IMR-90 (cell line): Measurements from ENCODE around the gene MRPL10. TPM values are rescaled to one million over a fixed set of nuclear protein-coding genes. Genes with fewer than 3 reads are reported as not detected.

Experiments used
- ATAC-seq: fragments of 200-7000 bp; cut with Tn5 transposase; 2 replicates; pipeline ENCODE4 v1.9.1; 2020; ENCODE audit warnings: low read depth, mild to moderate bottlenecking, moderate library complexity
- BruUV-seq: library from RNA; stranded (reverse); fragments of 400-500 nt; replicated peaks from 2 replicates; lab custom pipeline; 2021; lab: Mats Ljungman, UMichigan
- CTCF ChIA-PET: fragments of 300-600 bp; formaldehyde crosslinking; extraction: SDS; loops from one replicate; lab custom pipeline; 2021; ENCODE audit warnings: antibody characterized with exemption; lab: Yijun Ruan, JAX
- POLR2A ChIA-PET: fragments of 300-600 bp; sonication (Branson Sonifier 250); formaldehyde crosslinking; loops from one replicate; lab custom pipeline; 2022; ENCODE audit warnings: antibody characterized with exemption; ENCODE audit not compliant: unreplicated experiment; lab: Charles Lee
- DNase-seq: peaks from one replicate; pipeline ENCODE4 v3.0.0; 2013
- H2AFZ ChIP-seq: replicated peaks from 2 replicates; pipeline ENCODE3; 2013; ENCODE audit warnings: low read length, mild to moderate bottlenecking; ENCODE audit not compliant: poor library complexity
- H2AK5ac ChIP-seq: 2 replicates; pipeline ENCODE4 v1.6.1; 2013; ENCODE audit warnings: low read depth, low read length, inconsistent platforms
- H2AK9ac ChIP-seq: replicated peaks from 2 replicates; pipeline ENCODE3; 2013; ENCODE audit warnings: mild to moderate bottlenecking, low read depth, low read length, moderate library complexity; ENCODE audit not compliant: poor library complexity
- H2BK120ac ChIP-seq: 2 replicates; pipeline ENCODE4 v1.6.1; 2013; ENCODE audit warnings: low read depth, low read length, inconsistent platforms
- H2BK15ac ChIP-seq: 3 replicates; pipeline ENCODE4 v1.6.1; 2013; ENCODE audit warnings: low read depth, low read length, inconsistent platforms
- H2BK20ac ChIP-seq: 2 replicates; pipeline ENCODE4 v1.6.1; 2013; ENCODE audit warnings: low read depth, mild to moderate bottlenecking, inconsistent platforms, low read length, moderate library complexity
- H2BK5ac ChIP-seq: 2 replicates; pipeline ENCODE4 v1.6.1; 2013; ENCODE audit warnings: mild to moderate bottlenecking, low read depth, low read length, inconsistent platforms; ENCODE audit not compliant: poor library complexity, severe bottlenecking
- H3K14ac ChIP-seq: replicated peaks from 2 replicates; pipeline ENCODE4 v1.6.1; 2013; ENCODE audit warnings: low read depth, low read length, inconsistent platforms
- H3K18ac ChIP-seq: 2 replicates; pipeline ENCODE4 v1.6.1; 2013; ENCODE audit warnings: low read depth, low read length, control low read depth
- H3K23ac ChIP-seq: 2 replicates; pipeline ENCODE4 v1.6.1; 2013; ENCODE audit warnings: low read depth, low read length, inconsistent platforms
- H3K27ac ChIP-seq: 2 replicates; pipeline ENCODE4 v1.5.1; 2013; ENCODE audit warnings: mild to moderate bottlenecking, control low read depth, low read length; ENCODE audit not compliant: insufficient read depth
- H3K27me3 ChIP-seq: 2 replicates; pipeline ENCODE4 v1.6.1; 2013; ENCODE audit warnings: low read length; ENCODE audit not compliant: control insufficient read depth, insufficient read depth
- H3K36me3 ChIP-seq: 2 replicates; pipeline ENCODE4 v1.6.1; 2013; ENCODE audit warnings: low read length, mixed read lengths; ENCODE audit not compliant: control insufficient read depth, insufficient read depth
- H3K4ac ChIP-seq: 2 replicates; pipeline ENCODE4 v1.6.1; 2013; ENCODE audit warnings: low read depth, low read length, inconsistent platforms
- H3K4me1 ChIP-seq: 2 replicates; pipeline ENCODE4 v1.6.1; 2013; ENCODE audit warnings: low read length, mixed read lengths; ENCODE audit not compliant: control insufficient read depth, insufficient read depth
- H3K4me2 ChIP-seq: 2 replicates; pipeline ENCODE4 v1.6.1; 2013; ENCODE audit warnings: low read depth, mild to moderate bottlenecking, control low read depth, low read length, moderate library complexity
- H3K4me3 ChIP-seq: 2 replicates; pipeline ENCODE4 v1.5.1; 2013; ENCODE audit warnings: low read depth, mild to moderate bottlenecking, control low read depth, low read length, moderate library complexity; ENCODE audit not compliant: insufficient read depth
- H3K56ac ChIP-seq: 2 replicates; pipeline ENCODE4 v1.6.1; 2013; ENCODE audit warnings: low read length, inconsistent platforms; ENCODE audit not compliant: insufficient read depth; ENCODE audit errors: extremely low read depth
- H3K79me1 ChIP-seq, 2 experiments: 2 replicates each; pipeline ENCODE4 v1.6.1; 2013; ENCODE audit warnings: low read length in 2 of 2, inconsistent platforms in 1 of 2, low read depth in 1 of 2
- H3K9ac ChIP-seq: 2 replicates; pipeline ENCODE4 v1.6.1; 2013; ENCODE audit warnings: low read depth, low read length, control low read depth
- H3K9me1 ChIP-seq: 2 replicates; pipeline ENCODE4 v1.6.1; 2013; ENCODE audit warnings: low read length, inconsistent platforms; ENCODE audit not compliant: insufficient read depth
- H3K9me3 ChIP-seq: 2 replicates; pipeline ENCODE4 v1.6.1; 2013; ENCODE audit warnings: low read length; ENCODE audit not compliant: control insufficient read depth, insufficient read depth
- H4K20me1 ChIP-seq: 2 replicates; pipeline ENCODE4 v1.6.1; 2013; ENCODE audit warnings: low read length, inconsistent platforms; ENCODE audit not compliant: insufficient read depth
- H4K5ac ChIP-seq: 2 replicates; pipeline ENCODE4 v1.6.1; 2013; ENCODE audit warnings: mild to moderate bottlenecking, low read depth, low read length, control low read depth
- H4K8ac ChIP-seq, 2 experiments: 2 replicates each; pipeline ENCODE4 v1.6.1; 2013; ENCODE audit warnings: low read depth in 2 of 2, low read length in 2 of 2, control low read depth in 1 of 2, inconsistent platforms in 1 of 2
- H4K91ac ChIP-seq: 2 replicates; pipeline ENCODE4 v1.6.1; 2013; ENCODE audit warnings: low read depth, low read length, inconsistent platforms; ENCODE audit not compliant: insufficient read depth
- BHLHE40 ChIP-seq: fragments of 150-350 bp; IDR thresholded peaks from 2 replicates; pipeline ENCODE4 v1.6.1; 2016; ENCODE audit warnings: mild to moderate bottlenecking, low read depth, low read length
- CEBPB ChIP-seq: IDR thresholded peaks from 2 replicates; pipeline ENCODE4 v1.6.1; 2012; ENCODE audit warnings: low read depth, low read length, improper control_type of control experiment
- CHD1 ChIP-seq: IDR thresholded peaks from 2 replicates; pipeline ENCODE4 v1.6.1; 2012; ENCODE audit warnings: low read depth, low read length, improper control_type of control experiment
- MAFK ChIP-seq: IDR thresholded peaks from 2 replicates; pipeline ENCODE4 v1.6.1; 2012; ENCODE audit warnings: low read depth, low read length, improper control_type of control experiment
- MXI1 ChIP-seq: IDR thresholded peaks from 2 replicates; pipeline ENCODE4 v1.6.1; 2012; ENCODE audit warnings: low read depth, mild to moderate bottlenecking, low read length, moderate library complexity, borderline replicate concordance
- RAD21 ChIP-seq: IDR thresholded peaks from 2 replicates; pipeline ENCODE4 v1.6.1; 2012; ENCODE audit warnings: low read length, improper control_type of control experiment
- RFX5 ChIP-seq: IDR thresholded peaks from 2 replicates; pipeline ENCODE4 v1.8.0; 2012; ENCODE audit warnings: low read depth, mild to moderate bottlenecking, low read length, moderate library complexity
- WGBS, 2 experiments: methylation state at CpG; one replicate each; pipeline versions ENCODE4 v1.1.5 to v1.1.7; 2013; ENCODE audit warnings: missing lambda C conversion rate in 2 of 2; ENCODE audit not compliant: insufficient read length in 1 of 2; ENCODE audit errors: extremely low coverage in 2 of 2; 5-methylcytosine and 5-hydroxymethylcytosine counted together
- dilution Hi-C: fragments of 300-500 bp; cut with HindIII; formaldehyde crosslinking; loops from one replicate; pipeline ENCODE4 v1.14.3; 2018; ENCODE audit warnings: low sequenced_read_pairs; ENCODE audit not compliant: unreplicated experiment
- in situ Hi-C: fragments of 300-500 bp; cut with MboI; formaldehyde crosslinking; loops from 3 replicates; pipeline ENCODE4 v1.14.3; 2019; ENCODE audit warnings: low sequenced_read_pairs, inconsistent platforms, mixed read lengths
- intact Hi-C: fragments of 100-400 bp; cut with micrococcal nuclease; formaldehyde crosslinking; loops from 2 replicates; pipeline ENCODE4 v1.10.0; 2022
- polyA plus RNA-seq, 3 experiments: library from polyadenylated mRNA; depleted of rRNA; stranded (reverse); fragments of >200 nt; gene quantifications; 2 replicates each; pipeline ENCODE4 v1.2.3, GENCODE V29; 2012; ENCODE audit warnings: low replicate concordance in 1 of 3
- total RNA-seq: library from RNA; depleted of rRNA; stranded (reverse); fragments of >200 nt; gene quantifications from 2 replicates; pipeline ENCODE4 v1.2.3, GENCODE V29; 2012
- TF ChIP-seq, protein P1 (sequence below): fragments of 150-350 bp; IDR thresholded peaks from 2 replicates; pipeline ENCODE4 v1.6.1; 2016; ENCODE audit warnings: low read depth, mild to moderate bottlenecking, low read length, moderate library complexity, borderline replicate concordance
- TF ChIP-seq, protein P2 (sequence below): conservative IDR thresholded peaks from 2 replicates; pipeline ENCODE4 v1.5.1; 2012; ENCODE audit warnings: mild to moderate bottlenecking, low read depth, low read length, improper control_type of control experiment
- TF ChIP-seq, protein P3 (sequence below): fragments of 150-350 bp; IDR thresholded peaks from 2 replicates; pipeline ENCODE4 v1.6.1; 2017; ENCODE audit warnings: mild to moderate bottlenecking, antibody characterized with exemption, low read length, low read depth

The MRPL10 gene
- total and polyA plus RNA-seq, 2 of the 4 experiments (the other 2 are of a cell fraction) = 32.3 to 61.8 TPM

DNA sequence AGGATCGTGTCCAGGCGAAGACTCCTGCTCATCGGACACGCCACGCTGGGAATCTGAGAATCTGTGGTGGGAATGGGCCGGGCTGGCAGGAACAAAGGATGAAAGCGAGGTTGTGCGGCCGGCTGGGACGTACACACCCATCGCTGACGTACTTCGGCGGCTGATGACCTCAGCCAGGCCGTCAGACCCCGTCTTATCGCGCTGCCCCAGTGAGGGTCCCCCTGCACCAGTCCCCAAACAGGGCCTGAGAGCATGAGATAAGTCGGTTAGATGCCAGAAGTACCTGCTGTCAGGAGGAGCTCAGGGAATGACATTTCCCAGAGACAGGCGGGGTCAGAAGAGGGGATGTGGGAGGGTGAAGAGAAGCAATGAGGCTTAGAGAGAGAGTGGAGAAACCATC lies 35.6 kb upstream of the MRPL10 start:
- Histone ChIP-seq H4K91ac (no peak overlapping the region), H3K4me1 (peaks cover 8% of the 10 kb centered on the region), H3K36me3 (no peaks in the 10 kb centered on the region), H2BK120ac (no peak overlapping the region), H3K4me3 (no peak overlapping the region), H4K5ac (no peak overlapping the region), H3K18ac (no peak overlapping the region), H3K14ac (no peak overlapping the region), H3K4me2 (no peak overlapping the region), H3K56ac (no peak overlapping the region), H3K9me1 (peaks cover 5% of the 10 kb centered on the region), H2AFZ (peak overlapping the region; percentile 43), H3K23ac (no peak overlapping the region), H3K79me1 (no peaks in the 10 kb centered on the region), H2AK5ac (peak overlapping the region; percentile 48), H4K8ac (no peak overlapping the region), H2BK15ac (peak overlapping the region; percentile 46; the same call in 1 of the 3 replicates), H2BK20ac (no peak overlapping the region), H2AK9ac (peak overlapping the region; percentile 31), H3K4ac (no peak overlapping the region), H3K27ac (no peak overlapping the region), H2BK5ac (no peak overlapping the region), H4K20me1 (no peaks in the 10 kb centered on the region), H3K27me3 (peaks cover 32% of the 10 kb centered on the region), H3K9me3 (peaks cover 3% of the 10 kb centered on the region; the same call in 1 of the 2 replicates), H3K9ac (no peak overlapping the region)
- TF ChIP-seq CHD1 = no peak
- TF ChIP-seq, protein P1, sequence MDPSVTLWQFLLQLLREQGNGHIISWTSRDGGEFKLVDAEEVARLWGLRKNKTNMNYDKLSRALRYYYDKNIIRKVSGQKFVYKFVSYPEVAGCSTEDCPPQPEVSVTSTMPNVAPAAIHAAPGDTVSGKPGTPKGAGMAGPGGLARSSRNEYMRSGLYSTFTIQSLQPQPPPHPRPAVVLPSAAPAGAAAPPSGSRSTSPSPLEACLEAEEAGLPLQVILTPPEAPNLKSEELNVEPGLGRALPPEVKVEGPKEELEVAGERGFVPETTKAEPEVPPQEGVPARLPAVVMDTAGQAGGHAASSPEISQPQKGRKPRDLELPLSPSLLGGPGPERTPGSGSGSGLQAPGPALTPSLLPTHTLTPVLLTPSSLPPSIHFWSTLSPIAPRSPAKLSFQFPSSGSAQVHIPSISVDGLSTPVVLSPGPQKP = no peak
- no peak for TF ChIP-seq RAD21
- TF ChIP-seq, protein P2, sequence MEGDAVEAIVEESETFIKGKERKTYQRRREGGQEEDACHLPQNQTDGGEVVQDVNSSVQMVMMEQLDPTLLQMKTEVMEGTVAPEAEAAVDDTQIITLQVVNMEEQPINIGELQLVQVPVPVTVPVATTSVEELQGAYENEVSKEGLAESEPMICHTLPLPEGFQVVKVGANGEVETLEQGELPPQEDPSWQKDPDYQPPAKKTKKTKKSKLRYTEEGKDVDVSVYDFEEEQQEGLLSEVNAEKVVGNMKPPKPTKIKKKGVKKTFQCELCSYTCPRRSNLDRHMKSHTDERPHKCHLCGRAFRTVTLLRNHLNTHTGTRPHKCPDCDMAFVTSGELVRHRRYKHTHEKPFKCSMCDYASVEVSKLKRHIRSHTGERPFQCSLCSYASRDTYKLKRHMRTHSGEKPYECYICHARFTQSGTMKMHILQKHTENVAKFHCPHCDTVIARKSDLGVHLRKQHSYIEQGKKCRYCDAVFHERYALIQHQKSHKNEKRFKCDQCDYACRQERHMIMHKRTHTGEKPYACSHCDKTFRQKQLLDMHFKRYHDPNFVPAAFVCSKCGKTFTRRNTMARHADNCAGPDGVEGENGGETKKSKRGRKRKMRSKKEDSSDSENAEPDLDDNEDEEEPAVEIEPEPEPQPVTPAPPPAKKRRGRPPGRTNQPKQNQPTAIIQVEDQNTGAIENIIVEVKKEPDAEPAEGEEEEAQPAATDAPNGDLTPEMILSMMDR = no peak
- TF ChIP-seq CEBPB = no peak
- no peak for TF ChIP-seq MAFK
- no peak for TF ChIP-seq MXI1
- no peak for TF ChIP-seq BHLHE40
- TF ChIP-seq RFX5 = no peak
- TF ChIP-seq, protein P3, sequence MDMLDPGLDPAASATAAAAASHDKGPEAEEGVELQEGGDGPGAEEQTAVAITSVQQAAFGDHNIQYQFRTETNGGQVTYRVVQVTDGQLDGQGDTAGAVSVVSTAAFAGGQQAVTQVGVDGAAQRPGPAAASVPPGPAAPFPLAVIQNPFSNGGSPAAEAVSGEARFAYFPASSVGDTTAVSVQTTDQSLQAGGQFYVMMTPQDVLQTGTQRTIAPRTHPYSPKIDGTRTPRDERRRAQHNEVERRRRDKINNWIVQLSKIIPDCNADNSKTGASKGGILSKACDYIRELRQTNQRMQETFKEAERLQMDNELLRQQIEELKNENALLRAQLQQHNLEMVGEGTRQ = no peak
- ChIA-PET POLR2A (no interaction called here), CTCF (no interaction called here)
- ATAC-seq = no peak
- in situ Hi-C loops = no loop called here
- no TSS peak for BruUV-seq
- intact Hi-C loops = no loop called here
- WGBS, 2 experiments = 75% methylated on average over 20 of the region's 20 CpGs; no CpG with 5 or more reads in 1 of the 2 experiments
- DNase-seq = no peak
- dilution Hi-C loops = no loop called here
